GM18505 (cell line): ENCODE results near the gene FBXW7.

Experiments used
- ATAC-seq: cut with Tn5 transposase; IDR thresholded peaks from one replicate; pipeline ENCODE4 v1.9.1; 2021; ENCODE audit not compliant: unreplicated experiment
- POLR2A ChIP-seq: IDR thresholded peaks from 4 replicates; pipeline ENCODE4 v1.6.1; 2011; ENCODE audit warnings: borderline replicate concordance; ENCODE audit not compliant: insufficient read depth, insufficient read length; ENCODE audit errors: extremely low read depth

Gene FBXW7

DNA sequence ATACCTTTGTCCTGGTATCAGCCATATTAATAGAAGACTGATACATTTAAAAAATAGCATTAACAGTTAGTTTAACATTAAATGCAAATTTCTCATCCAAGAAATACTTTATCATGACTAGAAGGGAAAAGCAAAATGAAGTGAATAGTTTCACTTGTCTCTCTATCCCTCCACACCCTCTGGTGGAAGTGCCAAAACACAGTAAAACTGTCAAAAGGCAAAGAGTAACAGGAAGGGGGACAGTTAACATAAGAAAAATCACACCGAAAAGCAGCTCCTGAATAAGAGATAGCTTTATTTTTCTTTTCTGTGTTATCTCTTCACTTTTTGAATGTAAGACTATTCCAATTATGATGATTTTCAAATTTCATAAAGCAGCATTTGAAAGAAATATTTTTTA lies 187.2 kb downstream of the FBXW7 start:
- no peak for TF ChIP-seq POLR2A
- no peak for ATAC-seq

DNA sequence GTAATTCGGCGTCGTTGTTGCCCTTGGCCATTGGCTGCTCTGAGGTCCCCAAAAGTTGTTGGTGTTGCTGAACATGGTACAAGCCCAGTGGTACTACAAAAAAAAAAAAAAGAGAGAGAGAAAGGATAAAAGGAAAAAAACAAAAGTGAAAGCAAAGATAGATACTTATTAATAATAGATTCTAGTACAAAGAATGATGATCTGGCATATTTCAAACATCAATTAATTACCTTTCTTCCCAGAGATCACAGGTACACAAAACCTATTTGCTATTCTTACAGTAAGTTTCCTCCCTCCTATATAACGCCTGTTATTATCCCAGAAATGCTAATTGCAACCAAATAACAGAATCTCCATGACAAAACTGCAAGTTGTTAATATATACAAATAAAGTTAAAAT lies 188.9 kb downstream of the FBXW7 start:
- TF ChIP-seq POLR2A, result no peak
- ATAC-seq, result no peak

- no peak for TF ChIP-seq POLR2A
- no peak for ATAC-seq
These were observed 189.4 kb downstream of the FBXW7 start for GRCh38 chr4:152346526-152346925.

DNA sequence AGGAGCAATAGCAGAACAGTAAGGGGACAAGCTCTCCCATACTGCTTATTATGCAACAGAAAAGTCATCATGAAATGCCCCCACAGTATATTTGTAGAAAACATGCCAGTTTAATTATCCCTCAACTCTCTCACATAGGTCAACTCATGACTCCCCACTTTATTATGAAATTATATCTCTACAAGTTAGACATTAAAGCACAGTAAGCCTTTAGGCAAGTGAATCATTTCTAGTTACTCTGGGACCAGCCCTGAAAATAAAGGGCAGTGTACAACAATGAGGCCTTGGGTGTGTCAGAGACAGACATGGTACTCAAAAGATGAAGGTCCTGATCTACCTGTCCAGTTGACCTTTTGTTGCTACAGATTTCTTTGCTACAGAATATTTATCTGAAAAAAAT lies 191.9 kb downstream of the FBXW7 start:
- ATAC-seq, result no peak
- TF ChIP-seq POLR2A, result no peak

- no peak for ATAC-seq
- no peak for TF ChIP-seq POLR2A
These were observed 193.6 kb downstream of the FBXW7 start for GRCh38 chr4:152342293-152342692.

GRCh38 chr4:152340818-152341217 lies 195.1 kb downstream of the FBXW7 start:
- no peak for TF ChIP-seq POLR2A
- no peak for ATAC-seq

GRCh38 chr4:152339576-152339975 lies 196.3 kb downstream of the FBXW7 start:
- no peak for TF ChIP-seq POLR2A
- ATAC-seq, result no peak

DNA sequence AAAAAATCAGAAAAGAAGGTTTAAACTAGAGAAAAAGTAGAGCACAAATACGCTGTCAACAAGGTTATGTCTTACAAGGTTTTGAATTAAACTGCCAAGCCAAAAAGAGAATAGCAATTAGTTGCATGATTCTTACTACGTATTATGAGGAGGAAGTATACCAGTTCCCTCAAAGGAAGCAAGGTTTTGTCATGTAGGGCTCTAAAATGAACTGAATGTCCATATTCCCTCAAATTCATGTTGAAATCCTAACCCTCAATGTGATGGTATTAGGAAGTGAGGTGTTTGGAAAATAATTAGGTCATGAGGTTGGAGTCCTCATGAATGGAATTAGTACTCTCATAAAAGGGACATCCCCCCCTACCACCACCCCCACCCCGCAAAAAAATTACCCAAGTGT lies 201.0 kb downstream of the FBXW7 start:
- ATAC-seq, result no peak
- no peak for TF ChIP-seq POLR2A

DNA sequence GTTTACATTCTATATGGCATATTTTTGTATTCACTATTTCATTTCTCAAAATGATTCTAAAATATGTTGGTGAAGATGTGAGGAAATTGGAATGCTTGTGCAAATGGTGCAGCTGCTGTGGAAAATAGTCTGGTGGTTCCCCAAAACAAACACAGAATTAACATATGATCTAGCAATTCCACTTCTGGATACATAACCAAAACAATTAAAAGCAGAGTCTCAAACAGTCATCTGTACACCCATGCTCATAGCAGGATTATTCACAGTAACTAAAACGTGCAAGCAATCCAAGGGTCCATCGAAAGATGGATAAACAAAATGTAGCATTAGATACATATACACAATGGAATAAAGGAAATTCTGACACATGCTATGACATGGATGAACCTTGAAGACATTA lies 204.8 kb downstream of the FBXW7 start:
- TF ChIP-seq POLR2A, result no peak
- ATAC-seq, result no peak

DNA sequence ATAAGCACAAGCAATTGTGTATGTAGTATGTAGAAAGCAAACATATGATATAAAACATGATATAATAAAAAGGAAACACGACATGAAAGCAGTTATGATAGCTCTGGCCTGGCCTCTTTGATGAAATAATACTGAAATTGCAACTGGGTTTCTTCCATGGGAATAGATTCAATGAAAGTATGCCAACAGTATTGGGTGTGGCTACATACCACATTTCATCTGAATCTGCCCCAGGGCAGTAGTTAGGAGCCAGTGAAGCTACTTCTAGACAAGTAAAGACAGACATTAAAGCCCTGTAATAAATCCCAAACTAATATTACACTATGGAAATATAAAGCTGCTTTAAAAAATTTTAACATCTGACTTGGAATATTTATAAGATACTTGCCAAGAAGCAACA lies 207.3 kb downstream of the FBXW7 start:
- no peak for ATAC-seq
- TF ChIP-seq POLR2A, result no peak

- TF ChIP-seq POLR2A, result no peak
- ATAC-seq, result no peak
These were observed 208.1 kb downstream of the FBXW7 start for GRCh38 chr4:152327606-152328453.

DNA sequence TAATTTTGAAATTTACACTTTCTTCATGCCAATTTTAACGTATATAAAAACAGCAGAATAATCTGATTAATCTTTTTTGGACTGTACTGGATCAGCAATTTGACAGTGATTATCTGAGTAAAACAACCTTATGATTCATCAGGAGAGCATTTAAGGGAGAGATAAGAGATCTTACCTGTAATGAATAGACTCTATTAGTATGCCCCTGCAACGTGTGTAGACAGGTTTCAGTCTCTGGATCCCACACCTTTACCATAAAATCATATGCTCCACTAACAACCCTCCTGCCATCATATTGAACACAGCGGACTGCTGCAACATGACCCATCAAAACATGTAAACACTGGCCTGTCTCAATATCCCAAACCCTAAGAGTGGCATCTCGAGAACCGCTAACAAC lies 210.1 kb downstream of the FBXW7 start:
- no peak for ATAC-seq

DNA sequence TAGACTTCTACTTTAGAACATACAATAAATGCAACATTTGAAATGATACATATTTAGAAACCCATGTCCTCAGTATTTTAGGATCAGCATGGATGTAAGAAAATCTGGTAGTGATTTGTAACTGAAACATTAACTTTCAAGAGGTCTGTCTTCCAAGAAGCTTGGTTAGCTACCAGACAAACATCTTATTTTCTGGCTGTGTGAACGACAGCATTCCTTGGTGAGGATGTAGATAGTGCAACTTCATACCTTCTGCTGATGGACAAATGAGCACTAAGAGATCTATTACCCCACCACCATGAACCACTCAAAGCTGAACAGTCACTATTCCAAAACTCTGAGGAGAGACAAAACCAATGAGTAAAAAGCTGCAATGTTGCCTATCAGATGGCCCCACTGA lies 212.7 kb downstream of the FBXW7 start:
- ATAC-seq, result no peak
- no peak for TF ChIP-seq POLR2A

More for the DNA sequence above, 210.1 kb downstream of the FBXW7 start:
- TF ChIP-seq POLR2A, result no peak

DNA sequence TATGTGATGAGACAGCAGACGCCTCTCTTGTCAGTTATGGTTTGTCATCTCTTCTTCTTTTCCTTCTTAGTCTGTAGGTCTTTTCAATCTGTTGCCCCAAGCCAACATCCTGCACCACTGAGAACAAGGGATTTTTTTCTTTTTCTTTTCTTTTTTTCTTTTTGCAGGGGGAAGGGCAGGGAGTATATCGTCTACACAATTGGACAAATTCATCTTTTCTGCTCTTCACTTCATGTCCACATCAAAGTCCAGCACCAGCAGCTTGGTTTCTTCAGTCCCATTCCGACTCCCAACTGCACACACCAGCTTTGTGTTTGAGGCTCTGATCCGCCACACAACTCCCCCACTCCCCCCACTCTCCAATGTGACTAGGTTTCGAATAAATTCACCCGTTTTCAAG lies 213.2 kb downstream of the FBXW7 start:
- no peak for ATAC-seq

More for the DNA sequence above, 213.2 kb downstream of the FBXW7 start:
- TF ChIP-seq POLR2A, result no peak
